Liver (tissue), 3 donors: ENCODE results near the gene ACAN.

Source experiments
- NR2F2 ChIP-seq: IDR thresholded peaks from 2 replicates; pipeline ENCODE4 v1.6.1; 2016; ENCODE audit warnings: antibody characterized with exemption
- RXRA ChIP-seq, 2 donors: IDR thresholded peaks; 2 replicates each; pipeline ENCODE4 v1.6.1; 2017 to 2018; ENCODE audit warnings: antibody characterized with exemption in 2 of 2, mild to moderate bottlenecking in 1 of 2
- TF ChIP-seq, protein P1 (sequence below): fragments of 150-350 bp; IDR thresholded peaks from 2 replicates; pipeline ENCODE4 v1.5.1; 2017; ENCODE audit warnings: improper control_type of control experiment, low read depth, low read length; ENCODE audit not compliant: missing input control
- TF ChIP-seq, protein P2 (sequence below): IDR thresholded peaks from 2 replicates; pipeline ENCODE4 v1.6.1; 2016; ENCODE audit warnings: antibody characterized with exemption, mild to moderate bottlenecking
- donor health status: healthy.
- donor health status: healthy.

DNA sequence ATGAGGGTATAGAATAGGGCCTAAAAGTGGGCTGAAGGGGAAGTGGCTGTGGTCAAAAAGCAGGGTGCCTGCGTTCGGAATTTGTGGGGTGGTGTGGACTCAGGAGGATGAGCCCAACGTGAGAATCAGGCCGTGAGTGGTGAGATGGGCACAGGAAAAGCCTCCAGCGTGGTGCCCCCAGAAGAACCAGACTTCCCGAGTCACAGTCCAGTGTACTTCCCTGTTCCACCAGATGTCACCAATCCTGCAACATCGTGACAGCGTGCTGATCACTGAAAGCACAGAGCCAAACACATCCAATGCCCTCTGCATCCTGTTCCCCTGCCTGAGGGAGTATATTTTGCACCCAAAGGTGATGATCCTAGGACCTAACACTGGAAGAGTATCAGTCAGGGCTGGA is 20.8 kb upstream of the ACAN start:
- TF ChIP-seq, protein P1, sequence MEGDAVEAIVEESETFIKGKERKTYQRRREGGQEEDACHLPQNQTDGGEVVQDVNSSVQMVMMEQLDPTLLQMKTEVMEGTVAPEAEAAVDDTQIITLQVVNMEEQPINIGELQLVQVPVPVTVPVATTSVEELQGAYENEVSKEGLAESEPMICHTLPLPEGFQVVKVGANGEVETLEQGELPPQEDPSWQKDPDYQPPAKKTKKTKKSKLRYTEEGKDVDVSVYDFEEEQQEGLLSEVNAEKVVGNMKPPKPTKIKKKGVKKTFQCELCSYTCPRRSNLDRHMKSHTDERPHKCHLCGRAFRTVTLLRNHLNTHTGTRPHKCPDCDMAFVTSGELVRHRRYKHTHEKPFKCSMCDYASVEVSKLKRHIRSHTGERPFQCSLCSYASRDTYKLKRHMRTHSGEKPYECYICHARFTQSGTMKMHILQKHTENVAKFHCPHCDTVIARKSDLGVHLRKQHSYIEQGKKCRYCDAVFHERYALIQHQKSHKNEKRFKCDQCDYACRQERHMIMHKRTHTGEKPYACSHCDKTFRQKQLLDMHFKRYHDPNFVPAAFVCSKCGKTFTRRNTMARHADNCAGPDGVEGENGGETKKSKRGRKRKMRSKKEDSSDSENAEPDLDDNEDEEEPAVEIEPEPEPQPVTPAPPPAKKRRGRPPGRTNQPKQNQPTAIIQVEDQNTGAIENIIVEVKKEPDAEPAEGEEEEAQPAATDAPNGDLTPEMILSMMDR = no peak
- TF ChIP-seq NR2F2 (no peak), RXRA (IDR thresholded peaks at IDR 0.05) (no peak)
- TF ChIP-seq, protein P2, sequence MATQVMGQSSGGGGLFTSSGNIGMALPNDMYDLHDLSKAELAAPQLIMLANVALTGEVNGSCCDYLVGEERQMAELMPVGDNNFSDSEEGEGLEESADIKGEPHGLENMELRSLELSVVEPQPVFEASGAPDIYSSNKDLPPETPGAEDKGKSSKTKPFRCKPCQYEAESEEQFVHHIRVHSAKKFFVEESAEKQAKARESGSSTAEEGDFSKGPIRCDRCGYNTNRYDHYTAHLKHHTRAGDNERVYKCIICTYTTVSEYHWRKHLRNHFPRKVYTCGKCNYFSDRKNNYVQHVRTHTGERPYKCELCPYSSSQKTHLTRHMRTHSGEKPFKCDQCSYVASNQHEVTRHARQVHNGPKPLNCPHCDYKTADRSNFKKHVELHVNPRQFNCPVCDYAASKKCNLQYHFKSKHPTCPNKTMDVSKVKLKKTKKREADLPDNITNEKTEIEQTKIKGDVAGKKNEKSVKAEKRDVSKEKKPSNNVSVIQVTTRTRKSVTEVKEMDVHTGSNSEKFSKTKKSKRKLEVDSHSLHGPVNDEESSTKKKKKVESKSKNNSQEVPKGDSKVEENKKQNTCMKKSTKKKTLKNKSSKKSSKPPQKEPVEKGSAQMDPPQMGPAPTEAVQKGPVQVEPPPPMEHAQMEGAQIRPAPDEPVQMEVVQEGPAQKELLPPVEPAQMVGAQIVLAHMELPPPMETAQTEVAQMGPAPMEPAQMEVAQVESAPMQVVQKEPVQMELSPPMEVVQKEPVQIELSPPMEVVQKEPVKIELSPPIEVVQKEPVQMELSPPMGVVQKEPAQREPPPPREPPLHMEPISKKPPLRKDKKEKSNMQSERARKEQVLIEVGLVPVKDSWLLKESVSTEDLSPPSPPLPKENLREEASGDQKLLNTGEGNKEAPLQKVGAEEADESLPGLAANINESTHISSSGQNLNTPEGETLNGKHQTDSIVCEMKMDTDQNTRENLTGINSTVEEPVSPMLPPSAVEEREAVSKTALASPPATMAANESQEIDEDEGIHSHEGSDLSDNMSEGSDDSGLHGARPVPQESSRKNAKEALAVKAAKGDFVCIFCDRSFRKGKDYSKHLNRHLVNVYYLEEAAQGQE = no peak
